SHP77 treated with DMSO at 0.1 percent for 48 hours (cell line): ENCODE measurements around the gene FOXN3.
A peak's percentile ranks its signal among the peaks of the same experiment; 100 is the strongest.

Source experiments
- DNase-seq: peaks from one replicate; lab custom pipeline; 2025; lab: John Stamatoyannopoulos, UW

The FOXN3 gene

GRCh38 chr14:89359477-89360222, 57.4 kb downstream of the FOXN3 start:
- no peak for DNase-seq

- no peak for DNase-seq
Observed at GRCh38 chr14:89357655-89358297, 59.3 kb downstream of the FOXN3 start.

- no peak for DNase-seq
Observed at GRCh38 chr14:89356927-89357326, 60.1 kb downstream of the FOXN3 start.

GRCh38 chr14:89356496-89356895, 60.5 kb downstream of the FOXN3 start:
- no peak for DNase-seq

- no peak for DNase-seq
Observed at GRCh38 chr14:89353766-89354113, 63.3 kb downstream of the FOXN3 start.

GRCh38 chr14:89352976-89353765, 63.9 kb downstream of the FOXN3 start:
- DNase-seq = no peak

GRCh38 chr14:89351516-89352404, 65.3 kb downstream of the FOXN3 start:
- no peak for DNase-seq

GRCh38 chr14:89351221-89351515, 65.9 kb downstream of the FOXN3 start:
- DNase-seq = no peak

- no peak for DNase-seq
Observed at GRCh38 chr14:89350152-89350551, 66.9 kb downstream of the FOXN3 start.

GRCh38 chr14:89349171-89350008, 67.6 kb downstream of the FOXN3 start:
- peak; percentile 91 for DNase-seq

- DNase-seq = no peak
Observed at GRCh38 chr14:89348722-89349121, 68.3 kb downstream of the FOXN3 start.

GRCh38 chr14:89347885-89348284, 69.1 kb downstream of the FOXN3 start:
- DNase-seq = no peak

GRCh38 chr14:89344920-89345254, 72.1 kb downstream of the FOXN3 start:
- DNase-seq = no peak

GRCh38 chr14:89343356-89343755, 73.7 kb downstream of the FOXN3 start:
- DNase-seq = no peak

- no peak for DNase-seq
Observed at GRCh38 chr14:89342049-89342448, 75.0 kb downstream of the FOXN3 start.

- no peak for DNase-seq
Observed at GRCh38 chr14:89340200-89341181, 76.5 kb downstream of the FOXN3 start.

- DNase-seq = no peak
Observed at GRCh38 chr14:89339579-89339978, 77.5 kb downstream of the FOXN3 start.

- DNase-seq = no peak
Observed at GRCh38 chr14:89339158-89339557, 77.9 kb downstream of the FOXN3 start.

GRCh38 chr14:89336338-89336737, 80.7 kb downstream of the FOXN3 start:
- DNase-seq = no peak

- DNase-seq = no peak
Observed at GRCh38 chr14:89332031-89332430, 85.0 kb downstream of the FOXN3 start.
